Measurements from ENCODE around the gene MOV10L1.

The MOV10L1 gene
- 0 to 0.12 (median 0) reads per million in 9 experiments for total RNA-seq

GRCh38 chr22:50089682-50090411, at the start of gene MOV10L1:
MOV10L1 (plus strand) TSS chr22:50090006; CDS start chr22:50090089, 83 bp downstream.
- peaks cover 3 to 13% of the 10 kb centered on the region in 2 donors for H3K4me1 Mint-ChIP-seq (ENCODE audit: low read depth in 2 of 2)
- DNase-seq: peak in 1 of 3 experiments; percentile 7
- peaks cover 0 to 13% of the 10 kb centered on the region in 2 donors for H3K27me3 Mint-ChIP-seq
- H3K36me3 Mint-ChIP-seq (ENCODE audit: insufficient read depth): no peaks in the 10 kb centered on the region
- H3K9me3 Mint-ChIP-seq: no peaks in the 10 kb centered on the region
- H3K4me3 Mint-ChIP-seq: no peak within 1 kb of the TSS
- no peak within 1 kb of the TSS for H3K27ac Mint-ChIP-seq
- peak; percentile 15 for ATAC-seq (replicated peaks)

- H3K9me3 Mint-ChIP-seq: peaks cover 0 to 1% of the 10 kb centered on the region in 2 donors
- no peak for ATAC-seq (replicated peaks)
- H3K36me3 Mint-ChIP-seq (ENCODE audit: insufficient read depth): no peaks in the 10 kb centered on the region
- H3K4me1 Mint-ChIP-seq (ENCODE audit: low read depth in 2 of 2): peaks cover 6 to 14% of the 10 kb centered on the region in 2 donors
- no peak overlapping the region for H3K4me3 Mint-ChIP-seq
- H3K27ac Mint-ChIP-seq: no peak overlapping the region
- no peak for DNase-seq
- peaks cover 26 to 32% of the 10 kb centered on the region in 2 donors for H3K27me3 Mint-ChIP-seq
Observed at GRCh38 chr22:50040717-50041116, 49.1 kb upstream of the MOV10L1 start.

GRCh38 chr22:50041361-50042065, 48.3 kb upstream of the MOV10L1 start:
- H3K27ac Mint-ChIP-seq: no peak overlapping the region
- no peak for ATAC-seq (replicated peaks)
- peaks cover 6 to 14% of the 10 kb centered on the region in 2 donors for H3K4me1 Mint-ChIP-seq (ENCODE audit: low read depth in 2 of 2)
- no peaks in the 10 kb centered on the region for H3K36me3 Mint-ChIP-seq (ENCODE audit: insufficient read depth)
- H3K4me3 Mint-ChIP-seq: no peak overlapping the region
- no peak for DNase-seq
- peaks cover 0 to 1% of the 10 kb centered on the region in 2 donors for H3K9me3 Mint-ChIP-seq
- peaks cover 26 to 32% of the 10 kb centered on the region in 2 donors for H3K27me3 Mint-ChIP-seq

- H3K36me3 Mint-ChIP-seq (ENCODE audit: insufficient read depth): no peaks in the 10 kb centered on the region
- H3K4me3 Mint-ChIP-seq: peak overlapping the region in 1 of 2 donors; percentile 43
- no peaks in the 10 kb centered on the region for H3K9me3 Mint-ChIP-seq
- ATAC-seq (replicated peaks): peak; percentile 16
- peak overlapping the region in 1 of 2 donors; percentile 64 for H3K27ac Mint-ChIP-seq
- no peak for DNase-seq
- peaks cover 26 to 32% of the 10 kb centered on the region in 2 donors for H3K27me3 Mint-ChIP-seq
- peaks cover 6 to 14% of the 10 kb centered on the region in 2 donors for H3K4me1 Mint-ChIP-seq (ENCODE audit: low read depth in 2 of 2)
Observed at GRCh38 chr22:50044485-50045118, 45.2 kb upstream of the MOV10L1 start.

- no peaks in the 10 kb centered on the region for H3K36me3 Mint-ChIP-seq (ENCODE audit: insufficient read depth)
- H3K4me3 Mint-ChIP-seq: no peak overlapping the region
- peaks cover 6 to 14% of the 10 kb centered on the region in 2 donors for H3K4me1 Mint-ChIP-seq (ENCODE audit: low read depth in 2 of 2)
- H3K27ac Mint-ChIP-seq: peak overlapping the region in 1 of 2 donors; percentile 64
- no peak for DNase-seq
- peaks cover 26 to 33% of the 10 kb centered on the region in 2 donors for H3K27me3 Mint-ChIP-seq
- H3K9me3 Mint-ChIP-seq: no peaks in the 10 kb centered on the region
- no peak for ATAC-seq (replicated peaks)
Observed at GRCh38 chr22:50045211-50046018, 44.4 kb upstream of the MOV10L1 start.

GRCh38 chr22:50046019-50046415, 43.8 kb upstream of the MOV10L1 start:
- peaks cover 6 to 14% of the 10 kb centered on the region in 2 donors for H3K4me1 Mint-ChIP-seq (ENCODE audit: low read depth in 2 of 2)
- H3K27ac Mint-ChIP-seq: no peak overlapping the region
- DNase-seq (no peak), ATAC-seq (replicated peaks) (no peak)
- H3K36me3 Mint-ChIP-seq (ENCODE audit: insufficient read depth): no peaks in the 10 kb centered on the region
- no peak overlapping the region for H3K4me3 Mint-ChIP-seq
- H3K9me3 Mint-ChIP-seq: no peaks in the 10 kb centered on the region
- H3K27me3 Mint-ChIP-seq: peaks cover 24 to 37% of the 10 kb centered on the region in 2 donors

GRCh38 chr22:50046481-50047245, 43.1 kb upstream of the MOV10L1 start:
- no peak for DNase-seq
- peaks cover 21 to 37% of the 10 kb centered on the region in 2 donors for H3K27me3 Mint-ChIP-seq
- no peaks in the 10 kb centered on the region for H3K36me3 Mint-ChIP-seq (ENCODE audit: insufficient read depth)
- H3K4me3 Mint-ChIP-seq: no peak overlapping the region
- no peak for ATAC-seq (replicated peaks)
- H3K4me1 Mint-ChIP-seq (ENCODE audit: low read depth in 2 of 2): peaks cover 6 to 14% of the 10 kb centered on the region in 2 donors
- no peaks in the 10 kb centered on the region for H3K9me3 Mint-ChIP-seq
- H3K27ac Mint-ChIP-seq: no peak overlapping the region

GRCh38 chr22:50047346-50047745, 42.5 kb upstream of the MOV10L1 start:
- ATAC-seq (replicated peaks) (no peak), DNase-seq (no peak)
- H3K36me3 Mint-ChIP-seq (ENCODE audit: insufficient read depth): no peaks in the 10 kb centered on the region
- no peak overlapping the region for H3K4me3 Mint-ChIP-seq
- H3K27me3 Mint-ChIP-seq: peaks cover 25 to 31% of the 10 kb centered on the region in 2 donors
- no peaks in the 10 kb centered on the region for H3K9me3 Mint-ChIP-seq
- no peak overlapping the region for H3K27ac Mint-ChIP-seq
- H3K4me1 Mint-ChIP-seq (ENCODE audit: low read depth in 2 of 2): peaks cover 6 to 14% of the 10 kb centered on the region in 2 donors

- ATAC-seq (replicated peaks) (no peak), DNase-seq (no peak)
- Mint-ChIP-seq H3K27me3 (peaks cover 19 to 22% of the 10 kb centered on the region in 2 donors), H3K36me3 (ENCODE audit: insufficient read depth) (no peaks in the 10 kb centered on the region), H3K4me1 (ENCODE audit: low read depth in 2 of 2) (peaks cover 6 to 14% of the 10 kb centered on the region in 2 donors), H3K4me3 (no peak overlapping the region), H3K27ac (no peak overlapping the region), H3K9me3 (no peaks in the 10 kb centered on the region)
Observed at GRCh38 chr22:50048061-50048765, 41.6 kb upstream of the MOV10L1 start.

- Mint-ChIP-seq H3K9me3 (no peaks in the 10 kb centered on the region), H3K4me1 (ENCODE audit: low read depth in 2 of 2) (peaks cover 6 to 9% of the 10 kb centered on the region in 2 donors), H3K27me3 (peaks cover 13 to 20% of the 10 kb centered on the region in 2 donors), H3K36me3 (ENCODE audit: insufficient read depth) (no peaks in the 10 kb centered on the region), H3K27ac (no peak overlapping the region), H3K4me3 (no peak overlapping the region)
- DNase-seq (no peak), ATAC-seq (replicated peaks) (no peak)
Observed at GRCh38 chr22:50048836-50049235, 41.0 kb upstream of the MOV10L1 start.

GRCh38 chr22:50049299-50050195, 40.3 kb upstream of the MOV10L1 start:
- no peak overlapping the region for H3K27ac Mint-ChIP-seq
- H3K36me3 Mint-ChIP-seq (ENCODE audit: insufficient read depth): no peaks in the 10 kb centered on the region
- peaks cover 13 to 26% of the 10 kb centered on the region in 2 donors for H3K27me3 Mint-ChIP-seq
- DNase-seq: no peak
- ATAC-seq (replicated peaks): no peak
- no peaks in the 10 kb centered on the region for H3K9me3 Mint-ChIP-seq
- peaks cover 4% of the 10 kb centered on the region in 2 donors for H3K4me1 Mint-ChIP-seq (ENCODE audit: low read depth in 2 of 2)
- H3K4me3 Mint-ChIP-seq: no peak overlapping the region
